OCI-LY1 (cell line): ENCODE data around the gene ATP6V0E1.

Experiments
- H2AFZ ChIP-seq: fragments of 200-600 bp; sonication (generic), shearing (Covaris generic); 2 replicates; pipeline ENCODE4 v1.6.0; 2014; ENCODE audit warnings: antibody characterized with exemption, mild to moderate bottlenecking, low read length
- H3F3A ChIP-seq: fragments of 200-600 bp; sonication (generic), shearing (Covaris generic); 2 replicates; pipeline ENCODE4 v1.6.0; 2014; ENCODE audit warnings: mild to moderate bottlenecking, antibody characterized with exemption, low read length, moderate library complexity; ENCODE audit not compliant: insufficient read depth
- H3K27ac ChIP-seq: fragments of 200-600 bp; sonication (generic); 2 replicates; pipeline ENCODE4 v1.5.1; 2014; ENCODE audit warnings: low read length, mixed run types, mild to moderate bottlenecking, low read depth; ENCODE audit not compliant: poor library complexity, severe bottlenecking
- H3K27me3 ChIP-seq: fragments of 200-600 bp; sonication (generic); 2 replicates; pipeline ENCODE4 v1.6.0; 2014; ENCODE audit warnings: antibody characterized with exemption, mild to moderate bottlenecking, low read length, moderate library complexity; ENCODE audit not compliant: insufficient read depth
- H3K36me3 ChIP-seq: fragments of 200-600 bp; sonication (generic); 2 replicates; pipeline ENCODE4 v1.6.1; 2014; ENCODE audit warnings: mild to moderate bottlenecking, antibody characterized with exemption, low read length, moderate library complexity, mixed read lengths; ENCODE audit not compliant: insufficient read depth
- H3K4me1 ChIP-seq: fragments of 200-600 bp; sonication (generic); 2 replicates; pipeline ENCODE4 v1.5.1; 2014; ENCODE audit warnings: mild to moderate bottlenecking, low read length, moderate library complexity; ENCODE audit not compliant: insufficient read depth, severe bottlenecking
- H3K4me2 ChIP-seq: fragments of 200-600 bp; sonication (generic), shearing (Covaris generic); 2 replicates; pipeline ENCODE4 v1.6.1; 2014; ENCODE audit warnings: low read length
- H3K4me3 ChIP-seq: fragments of 200-600 bp; sonication (generic); 2 replicates; pipeline ENCODE4 v1.5.1; 2014; ENCODE audit warnings: low read length, low read depth, mild to moderate bottlenecking, mixed read lengths; ENCODE audit not compliant: poor library complexity, severe bottlenecking
- H3K79me2 ChIP-seq: fragments of 200-600 bp; shearing (Covaris generic); 2 replicates; pipeline ENCODE4 v1.6.1; 2016; ENCODE audit warnings: mixed run types, low read length, mixed read lengths; ENCODE audit not compliant: insufficient read depth
- H3K9ac ChIP-seq: fragments of 200-600 bp; sonication (generic), shearing (Covaris generic); 2 replicates; pipeline ENCODE4 v1.6.1; 2014; ENCODE audit warnings: mild to moderate bottlenecking, low read length, mixed read lengths
- H3K9me2 ChIP-seq: fragments of 200-600 bp; sonication (generic), shearing (Covaris generic); 2 replicates; pipeline ENCODE4 v1.6.1; 2014; ENCODE audit warnings: low read depth, mild to moderate bottlenecking, low read length, mixed read lengths
- H3K9me3 ChIP-seq: fragments of 200-600 bp; shearing (Covaris generic); 2 replicates; pipeline ENCODE4 v1.6.1; 2014; ENCODE audit warnings: low read length, mixed read lengths
- H4K20me1 ChIP-seq: fragments of 200-600 bp; sonication (generic), shearing (Covaris generic); 2 replicates; pipeline ENCODE4 v1.6.0; 2016; ENCODE audit warnings: mild to moderate bottlenecking, low read length; ENCODE audit not compliant: insufficient read depth
- EZH2 ChIP-seq: fragments of 200-600 bp; sonication (generic), shearing (Covaris generic); IDR thresholded peaks from 2 replicates; pipeline ENCODE4 v1.8.0; 2017; ENCODE audit warnings: borderline replicate concordance, mixed run types, mild to moderate bottlenecking, antibody characterized with exemption, low read length, moderate library complexity, mixed read lengths
- TF ChIP-seq, protein P1 (sequence below): fragments of 200-600 bp; sonication (generic), shearing (Covaris generic); IDR thresholded peaks from 2 replicates; pipeline ENCODE4 v1.5.1; 2017; ENCODE audit warnings: mild to moderate bottlenecking, antibody characterized with exemption, low read length, moderate library complexity, mixed read lengths

The ATP6V0E1 gene

DNA sequence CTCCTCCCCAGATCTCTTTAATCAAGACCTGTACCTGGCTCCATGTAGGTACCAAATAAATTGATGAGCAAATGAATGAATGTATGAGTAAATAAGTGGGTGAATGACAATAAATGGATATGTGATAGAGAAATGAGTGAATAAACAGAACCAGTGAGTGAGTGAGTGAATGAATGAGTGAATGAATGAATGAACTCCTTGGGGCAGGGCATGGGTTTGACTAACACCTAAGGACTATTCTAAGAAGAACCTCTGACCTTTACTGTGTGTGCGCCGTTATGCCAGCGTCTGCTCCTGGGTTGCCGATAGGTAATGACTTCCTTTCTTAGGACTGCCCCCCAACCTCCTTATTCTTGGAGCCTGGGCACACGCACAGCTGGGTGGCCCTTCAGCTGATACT, 26.1 kb upstream of the ATP6V0E1 start:
- no peak overlapping the region for H2AFZ ChIP-seq
- no peaks in the 10 kb centered on the region for H3K27me3 ChIP-seq
- H3K4me2 ChIP-seq = no peak overlapping the region
- H3K4me1 ChIP-seq = peaks cover 15% of the 10 kb centered on the region
- H3K9me3 ChIP-seq = 0 out of 2 replicates have a peak, but pooled peaks cover 2% of the 10 kb centered on the region
- no peak overlapping the region for H3K4me3 ChIP-seq
- H3F3A ChIP-seq = no peaks in the 10 kb centered on the region
- TF ChIP-seq, protein P1, sequence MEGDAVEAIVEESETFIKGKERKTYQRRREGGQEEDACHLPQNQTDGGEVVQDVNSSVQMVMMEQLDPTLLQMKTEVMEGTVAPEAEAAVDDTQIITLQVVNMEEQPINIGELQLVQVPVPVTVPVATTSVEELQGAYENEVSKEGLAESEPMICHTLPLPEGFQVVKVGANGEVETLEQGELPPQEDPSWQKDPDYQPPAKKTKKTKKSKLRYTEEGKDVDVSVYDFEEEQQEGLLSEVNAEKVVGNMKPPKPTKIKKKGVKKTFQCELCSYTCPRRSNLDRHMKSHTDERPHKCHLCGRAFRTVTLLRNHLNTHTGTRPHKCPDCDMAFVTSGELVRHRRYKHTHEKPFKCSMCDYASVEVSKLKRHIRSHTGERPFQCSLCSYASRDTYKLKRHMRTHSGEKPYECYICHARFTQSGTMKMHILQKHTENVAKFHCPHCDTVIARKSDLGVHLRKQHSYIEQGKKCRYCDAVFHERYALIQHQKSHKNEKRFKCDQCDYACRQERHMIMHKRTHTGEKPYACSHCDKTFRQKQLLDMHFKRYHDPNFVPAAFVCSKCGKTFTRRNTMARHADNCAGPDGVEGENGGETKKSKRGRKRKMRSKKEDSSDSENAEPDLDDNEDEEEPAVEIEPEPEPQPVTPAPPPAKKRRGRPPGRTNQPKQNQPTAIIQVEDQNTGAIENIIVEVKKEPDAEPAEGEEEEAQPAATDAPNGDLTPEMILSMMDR = no peak
- no peak for TF ChIP-seq EZH2
- H3K9me2 ChIP-seq = no peaks in the 10 kb centered on the region
- H3K27ac ChIP-seq = no peak overlapping the region
- no peak overlapping the region for H3K9ac ChIP-seq
- H4K20me1 ChIP-seq = no peaks in the 10 kb centered on the region
- peaks cover 8% of the 10 kb centered on the region; the same call in 1 of the 2 replicates for H3K36me3 ChIP-seq
- H3K79me2 ChIP-seq = no peaks in the 10 kb centered on the region

DNA sequence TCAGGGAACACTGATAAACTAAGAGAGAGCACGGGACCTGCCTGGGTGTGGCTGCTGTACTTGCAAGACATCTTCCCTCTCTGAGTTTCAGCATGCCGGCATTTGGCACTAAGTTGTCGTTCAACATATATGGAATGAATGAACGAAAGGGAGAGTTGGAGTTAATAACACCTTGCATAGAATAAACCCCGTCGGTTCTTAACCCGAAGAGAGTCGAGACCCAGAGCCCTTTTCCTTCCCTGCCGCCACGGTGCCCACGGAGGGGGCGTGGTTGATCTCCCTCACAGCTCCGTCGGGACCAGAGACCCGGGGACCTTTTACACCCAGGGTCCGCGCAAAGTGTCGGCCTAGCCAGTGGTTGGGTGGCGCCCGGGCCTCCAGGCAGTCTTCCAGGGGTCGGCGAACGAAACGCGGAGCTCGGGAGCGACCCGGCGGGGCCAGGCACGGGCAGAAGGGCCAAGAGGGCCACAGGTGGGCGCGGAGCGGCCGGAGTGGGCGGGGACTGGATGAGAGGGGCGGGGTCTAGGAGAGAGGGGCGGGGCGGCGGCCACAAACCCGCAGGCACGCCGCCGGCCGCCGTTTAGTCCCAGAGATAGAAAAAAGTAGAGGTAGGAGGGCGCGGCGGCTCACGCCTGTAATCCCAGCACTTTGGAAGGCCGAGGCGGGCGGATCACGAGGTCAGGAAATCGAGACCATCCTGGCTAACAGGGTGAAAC, 25.1 kb upstream of the ATP6V0E1 start:
- TF ChIP-seq, protein P1 = no peak
- TF ChIP-seq EZH2 = no peak
- Histone ChIP-seq H3K4me1 (peaks cover 15% of the 10 kb centered on the region), H3K4me3 (peak overlapping the region; percentile 97), H3K79me2 (no peaks in the 10 kb centered on the region), H4K20me1 (no peaks in the 10 kb centered on the region), H3K27me3 (no peaks in the 10 kb centered on the region), H3K27ac (no peak overlapping the region), H3F3A (no peaks in the 10 kb centered on the region), H3K9ac (no peak overlapping the region), H2AFZ (no peak overlapping the region), H3K36me3 (peaks cover 8% of the 10 kb centered on the region; the same call in 1 of the 2 replicates), H3K4me2 (0 out of 2 replicates have a peak overlapping the region, but pooled peaks have one; percentile 96), H3K9me3 (0 out of 2 replicates have a peak, but pooled peaks cover 2% of the 10 kb centered on the region), H3K9me2 (no peaks in the 10 kb centered on the region)

DNA sequence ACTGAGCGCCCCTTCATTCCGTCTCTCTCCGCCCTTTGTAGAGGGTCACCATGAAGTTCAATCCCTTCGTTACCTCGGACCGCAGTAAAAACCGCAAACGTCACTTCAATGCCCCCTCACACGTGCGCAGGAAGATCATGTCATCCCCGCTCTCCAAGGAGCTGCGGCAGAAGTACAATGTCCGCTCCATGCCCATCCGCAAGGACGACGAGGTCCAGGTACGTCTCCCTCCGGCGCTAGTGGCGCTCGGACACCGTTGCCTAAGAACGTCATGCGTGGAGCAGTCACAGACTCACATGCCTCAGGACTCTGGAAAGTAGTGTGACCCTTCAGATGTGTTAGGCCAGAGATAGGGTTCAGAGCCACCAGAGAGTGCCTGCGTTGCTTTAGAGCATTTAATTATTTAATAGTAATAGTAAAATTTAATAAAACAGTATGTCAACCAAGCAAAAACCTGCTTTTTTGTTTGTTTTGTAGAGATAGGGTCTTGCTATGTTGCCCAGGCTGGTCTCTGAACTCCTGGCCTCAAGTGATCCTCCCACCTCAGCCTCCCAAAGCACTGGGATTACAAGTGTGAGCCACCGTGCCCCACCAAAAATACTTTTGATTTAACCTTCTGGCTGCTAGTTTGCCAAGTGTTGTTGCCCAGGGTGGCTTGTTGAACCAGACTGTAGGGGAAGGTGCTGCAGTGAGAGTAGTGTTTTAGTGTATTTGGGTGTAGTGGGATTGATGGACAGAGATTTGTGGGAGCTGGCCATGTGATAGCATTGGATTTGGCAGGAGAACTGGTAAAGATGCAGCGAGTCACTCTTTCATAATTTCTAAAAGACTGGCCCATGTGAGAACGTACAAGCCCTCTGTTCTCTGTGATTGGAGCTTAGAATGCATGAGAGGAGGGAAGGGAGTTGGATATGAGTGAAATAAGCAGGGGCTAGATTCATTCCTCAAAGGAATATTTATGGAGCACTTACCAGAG, 23.5 kb upstream of the ATP6V0E1 start:
- H3K9ac ChIP-seq = peak overlapping the region; percentile 93
- H3F3A ChIP-seq = no peaks in the 10 kb centered on the region
- no peaks in the 10 kb centered on the region for H3K27me3 ChIP-seq
- H3K79me2 ChIP-seq = no peaks in the 10 kb centered on the region
- TF ChIP-seq, protein P1 = no peak
- TF ChIP-seq EZH2 = no peak
- H3K4me3 ChIP-seq = peak overlapping the region; percentile 97
- 0 out of 2 replicates have a peak, but pooled peaks cover 2% of the 10 kb centered on the region for H3K9me3 ChIP-seq
- H2AFZ ChIP-seq = peak overlapping the region; percentile 78; the same call in 1 of the 2 replicates
- no peaks in the 10 kb centered on the region for H3K9me2 ChIP-seq
- peaks cover 15% of the 10 kb centered on the region for H3K4me1 ChIP-seq
- H3K36me3 ChIP-seq = peaks cover 10% of the 10 kb centered on the region; the same call in 1 of the 2 replicates
- no peaks in the 10 kb centered on the region for H4K20me1 ChIP-seq
- H3K27ac ChIP-seq = no peak overlapping the region
- H3K4me2 ChIP-seq = peak overlapping the region; percentile 96
